ENCODE results near the gene BOLA3.
"Not testable (repeated sequence)": the region's sequence is repeated elsewhere in the genome, so short reads cannot be mapped to it uniquely, and the experiment has no call there.

BOLA3 gene

DNA sequence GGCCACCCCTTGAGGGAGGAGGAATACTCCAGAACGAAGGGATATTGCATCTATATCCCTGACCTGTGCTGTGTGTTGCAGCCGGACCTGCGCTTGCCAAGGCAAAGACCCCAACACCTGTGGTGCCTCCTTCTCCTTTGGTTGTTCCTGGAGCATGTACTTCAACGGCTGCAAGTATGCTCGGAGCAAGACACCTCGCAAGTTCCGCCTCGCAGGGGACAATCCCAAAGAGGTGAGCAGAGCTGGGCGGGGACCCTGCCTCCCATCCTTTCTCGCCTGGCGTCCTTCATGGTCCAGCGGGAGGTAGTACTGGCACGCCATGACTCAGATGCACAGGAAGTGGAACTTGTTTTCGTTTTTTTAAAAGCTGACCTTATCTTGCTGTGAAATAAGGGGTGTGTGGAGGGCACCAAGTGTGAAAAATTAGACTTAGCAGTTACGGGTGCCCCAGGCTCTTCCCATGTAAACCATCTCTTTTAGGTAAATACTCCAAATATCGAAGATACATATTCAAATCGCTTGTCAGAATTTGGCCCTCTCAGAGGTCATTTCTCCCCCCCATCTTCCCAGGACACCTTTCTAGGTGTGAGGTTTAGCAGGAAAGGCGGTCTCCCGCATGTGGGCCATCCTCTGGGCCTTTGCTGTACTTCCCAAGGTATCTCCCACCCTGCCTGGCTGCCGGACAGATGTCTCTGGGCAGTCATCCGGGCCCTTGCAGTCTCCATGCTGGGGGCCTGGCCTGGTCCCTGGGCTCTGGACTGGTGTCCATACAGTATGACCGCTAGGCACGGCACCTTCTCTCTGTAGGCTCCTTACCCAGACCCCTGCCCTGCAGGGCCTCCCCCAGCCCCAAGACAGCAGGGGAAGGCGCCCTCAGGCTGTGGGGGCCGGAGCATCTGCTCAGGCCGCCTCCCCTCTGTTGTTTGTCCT, 57.6 kb downstream of the BOLA3 start:
- Histone ChIP-seq H2BK15ac (replicated peaks; ENCODE audit: low read depth) (no peak overlapping the region), H3K27ac (ENCODE audit: low read depth, low read length) (no peak overlapping the region), H3K9ac (ENCODE audit: low read length) (no peak overlapping the region), H3K56ac (ENCODE audit: low read length) (no peak overlapping the region), H3K4me2 (ENCODE audit: low read length) (no peak overlapping the region), H3K4me1 (ENCODE audit: control insufficient read depth, low read depth, low read length) (no peaks in the 10 kb centered on the region), H4K8ac (ENCODE audit: low read depth, low read length) (no peak overlapping the region), H3K4ac (ENCODE audit: low read depth, low read length) (no peak overlapping the region), H3K79me2 (ENCODE audit: control insufficient read depth, insufficient read depth, low read length) (no peaks in the 10 kb centered on the region), H3K18ac (ENCODE audit: low read length) (no peak overlapping the region), H2BK120ac (ENCODE audit: low read depth, low read length) (no peak overlapping the region), H4K5ac (ENCODE audit: low read length) (no peak overlapping the region), H2AK5ac (ENCODE audit: low read length) (no peak overlapping the region), H3K23ac (ENCODE audit: low read length) (no peak overlapping the region), H3K27me3 (ENCODE audit: insufficient read depth, low read length, poor library complexity) (no peaks in the 10 kb centered on the region), H3K4me3 (ENCODE audit: low read length) (no peak overlapping the region), H3K79me1 (ENCODE audit: low read length) (no peaks in the 10 kb centered on the region), H2BK5ac (ENCODE audit: low read length) (no peak overlapping the region), H3K36me3 (ENCODE audit: control insufficient read depth, insufficient read depth, low read length) (peaks cover 7% of the 10 kb centered on the region)
- no CpG with 5 or more reads among the region's 26 CpGs for WGBS (ENCODE audit: extremely low coverage, insufficient coverage, low lambda C conversion rate)
- DNase-seq, result no peak

DNA sequence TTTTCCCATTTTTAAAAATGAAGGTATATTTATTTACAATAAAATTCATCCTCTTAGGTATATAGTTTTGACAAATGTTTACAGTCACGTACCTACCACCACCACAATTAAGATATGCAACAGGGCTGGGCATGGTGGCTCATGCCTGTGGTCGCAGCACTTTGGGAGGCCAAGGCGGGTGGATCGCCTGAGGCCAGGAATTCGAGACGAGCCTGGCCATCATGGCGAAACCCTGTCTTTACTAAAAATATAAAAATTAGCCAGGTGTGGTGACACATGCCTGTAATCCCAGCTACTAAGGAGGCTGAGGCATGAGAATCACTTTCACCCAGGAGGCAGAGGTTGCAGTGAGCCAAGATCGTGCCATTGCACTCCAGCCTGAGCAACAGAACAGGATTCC, 59.0 kb downstream of the BOLA3 start:
- H3K4me2 ChIP-seq (ENCODE audit: low read length); DNase-seq; H2BK5ac ChIP-seq (ENCODE audit: low read length); H3K23ac ChIP-seq (ENCODE audit: low read length); H3K79me2 ChIP-seq (ENCODE audit: control insufficient read depth, insufficient read depth, low read length); H3K4ac ChIP-seq (ENCODE audit: low read depth, low read length); H3K56ac ChIP-seq (ENCODE audit: low read length); H2AK5ac ChIP-seq (ENCODE audit: low read length); H4K8ac ChIP-seq (ENCODE audit: low read depth, low read length); H3K36me3 ChIP-seq (ENCODE audit: control insufficient read depth, insufficient read depth, low read length); H3K4me1 ChIP-seq (ENCODE audit: control insufficient read depth, low read depth, low read length); H3K4me3 ChIP-seq (ENCODE audit: low read length); H3K27me3 ChIP-seq (ENCODE audit: insufficient read depth, low read length, poor library complexity); H2BK120ac ChIP-seq (ENCODE audit: low read depth, low read length); H4K5ac ChIP-seq (ENCODE audit: low read length); H2BK15ac ChIP-seq (replicated peaks; ENCODE audit: low read depth); H3K79me1 ChIP-seq (ENCODE audit: low read length); H3K27ac ChIP-seq (ENCODE audit: low read depth, low read length); H3K18ac ChIP-seq (ENCODE audit: low read length); H3K9ac ChIP-seq (ENCODE audit: low read length): not testable (repeated sequence)
- no CpG with 5 or more reads among the region's 8 CpGs for WGBS (ENCODE audit: extremely low coverage, insufficient coverage, low lambda C conversion rate)

DNA sequence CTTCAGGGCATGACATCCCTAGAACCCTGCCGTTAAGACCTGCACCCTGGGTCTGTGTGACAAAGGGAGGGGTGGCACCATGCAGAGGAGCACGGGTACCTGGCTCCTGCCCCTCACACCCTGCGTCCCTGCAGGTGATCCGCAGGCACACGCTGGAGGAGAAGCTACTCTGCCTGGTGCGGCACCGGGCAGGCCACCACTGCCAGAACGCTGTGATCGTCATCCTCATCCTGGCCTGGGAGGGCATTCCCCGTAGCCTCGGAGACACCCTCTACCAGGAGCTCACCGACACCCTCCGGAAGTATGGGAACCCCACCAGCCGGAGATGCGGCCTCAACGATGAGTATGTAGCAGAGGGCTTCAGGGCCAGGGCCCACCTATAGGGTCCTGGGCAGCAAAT, 60.0 kb downstream of the BOLA3 start:
- no peaks in the 10 kb centered on the region for H3K79me2 ChIP-seq (ENCODE audit: control insufficient read depth, insufficient read depth, low read length)
- no peak overlapping the region for H3K9ac ChIP-seq (ENCODE audit: low read length)
- no peak overlapping the region for H2AK5ac ChIP-seq (ENCODE audit: low read length)
- no peak for DNase-seq
- no peaks in the 10 kb centered on the region for H3K27me3 ChIP-seq (ENCODE audit: insufficient read depth, low read length, poor library complexity)
- H3K4me1 ChIP-seq (ENCODE audit: control insufficient read depth, low read depth, low read length), result no peaks in the 10 kb centered on the region
- H3K27ac ChIP-seq (ENCODE audit: low read depth, low read length), result no peak overlapping the region
- H4K8ac ChIP-seq (ENCODE audit: low read depth, low read length), result no peak overlapping the region
- no peak overlapping the region for H2BK15ac ChIP-seq (replicated peaks; ENCODE audit: low read depth)
- H3K23ac ChIP-seq (ENCODE audit: low read length), result no peak overlapping the region
- no peak overlapping the region for H2BK5ac ChIP-seq (ENCODE audit: low read length)
- no peaks in the 10 kb centered on the region for H3K79me1 ChIP-seq (ENCODE audit: low read length)
- H4K5ac ChIP-seq (ENCODE audit: low read length), result no peak overlapping the region
- no peak overlapping the region for H3K18ac ChIP-seq (ENCODE audit: low read length)
- no CpG with 5 or more reads among the region's 16 CpGs for WGBS (ENCODE audit: extremely low coverage, insufficient coverage, low lambda C conversion rate)
- peaks cover 5% of the 10 kb centered on the region for H3K36me3 ChIP-seq (ENCODE audit: control insufficient read depth, insufficient read depth, low read length)
- no peak overlapping the region for H3K4ac ChIP-seq (ENCODE audit: low read depth, low read length)
- no peak overlapping the region for H2BK120ac ChIP-seq (ENCODE audit: low read depth, low read length)
- no peak overlapping the region for H3K4me3 ChIP-seq (ENCODE audit: low read length)
- H3K4me2 ChIP-seq (ENCODE audit: low read length), result no peak overlapping the region
- no peak overlapping the region for H3K56ac ChIP-seq (ENCODE audit: low read length)

DNA sequence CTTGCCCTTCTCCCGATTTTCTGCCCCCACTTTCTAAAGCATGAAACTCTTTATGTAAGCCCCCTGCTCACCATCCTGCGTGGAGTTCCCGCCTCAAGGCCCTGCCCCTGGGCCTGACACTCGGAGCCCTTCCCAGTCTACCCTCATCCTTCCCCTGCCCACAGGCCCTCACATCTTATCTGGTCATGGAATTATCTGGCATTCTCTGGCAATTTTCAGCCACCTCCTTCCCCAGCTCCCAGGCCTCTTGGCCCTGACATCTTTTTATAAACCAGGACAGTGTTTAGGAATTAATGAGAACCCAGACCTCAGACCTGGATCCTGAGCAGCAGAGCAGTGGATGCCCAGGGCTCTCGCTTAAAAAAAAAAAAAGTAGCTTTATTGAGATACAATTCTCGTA, 61.7 kb downstream of the BOLA3 start:
- Histone ChIP-seq H3K36me3 (ENCODE audit: control insufficient read depth, insufficient read depth, low read length) (peaks cover 5% of the 10 kb centered on the region), H3K56ac (ENCODE audit: low read length) (no peak overlapping the region), H4K8ac (ENCODE audit: low read depth, low read length) (no peak overlapping the region), H3K4ac (ENCODE audit: low read depth, low read length) (no peak overlapping the region), H2BK120ac (ENCODE audit: low read depth, low read length) (no peak overlapping the region), H2BK5ac (ENCODE audit: low read length) (no peak overlapping the region), H3K18ac (ENCODE audit: low read length) (no peak overlapping the region), H2AK5ac (ENCODE audit: low read length) (no peak overlapping the region), H3K79me1 (ENCODE audit: low read length) (no peaks in the 10 kb centered on the region), H3K27me3 (ENCODE audit: insufficient read depth, low read length, poor library complexity) (no peaks in the 10 kb centered on the region), H2BK15ac (replicated peaks; ENCODE audit: low read depth) (no peak overlapping the region), H3K4me2 (ENCODE audit: low read length) (no peak overlapping the region), H3K9ac (ENCODE audit: low read length) (no peak overlapping the region), H3K79me2 (ENCODE audit: control insufficient read depth, insufficient read depth, low read length) (no peaks in the 10 kb centered on the region), H3K23ac (ENCODE audit: low read length) (no peak overlapping the region), H3K4me1 (ENCODE audit: control insufficient read depth, low read depth, low read length) (no peaks in the 10 kb centered on the region), H4K5ac (ENCODE audit: low read length) (no peak overlapping the region), H3K4me3 (ENCODE audit: low read length) (no peak overlapping the region), H3K27ac (ENCODE audit: low read depth, low read length) (no peak overlapping the region)
- WGBS (ENCODE audit: extremely low coverage, insufficient coverage, low lambda C conversion rate), result no CpG with 5 or more reads among the region's 6 CpGs
- no peak for DNase-seq
